Thyroid gland (tissue), 4 donors: ENCODE measurements around the gene UNC5C. TPM values are rescaled to one million over a fixed set of nuclear protein-coding genes. Genes with fewer than 3 reads are reported as not detected.

Experiments used
- DNase-seq, 2 donors: peaks; one replicate each; pipeline ENCODE4 v3.0.0-alpha.2; 2019
- H3K27ac ChIP-seq, 3 donors: fragments of 200-600 bp; sonication (generic); 1 replicate in 2 of 3; 2 replicates in 1 of 3; pipeline ENCODE4 v1.5.1; 2016 to 2019; ENCODE audit warnings: mild to moderate bottlenecking in 1 of 3, moderate library complexity in 1 of 3
- H3K27me3 ChIP-seq: fragments of 200-600 bp; sonication (generic); one replicate; pipeline ENCODE4 v1.5.1; 2019
- H3K36me3 ChIP-seq, 2 donors: fragments of 200-600 bp; sonication (generic); one replicate each; pipeline ENCODE4 v1.5.1; 2016 to 2019
- H3K4me1 ChIP-seq, 2 donors: fragments of 200-600 bp; sonication (generic); one replicate each; pipeline ENCODE4 v1.5.1; 2017 to 2019
- H3K4me3 ChIP-seq, 3 donors: fragments of 200-600 bp; sonication (generic); replicated peaks in 1 of 3; 1 replicate in 2 of 3; 2 replicates in 1 of 3; pipeline ENCODE4 v1.5.1; 2016; ENCODE audit warnings: mild to moderate bottlenecking in 1 of 3
- H3K9me3 ChIP-seq: fragments of 200-600 bp; sonication (generic); one replicate; pipeline ENCODE4 v1.5.1; 2017
- CTCF ChIP-seq, 6 experiments: fragments of 200-600 bp in 3 of 6; fragments of 450-650 bp in 3 of 6; sonication (generic) in 3 of 6; IDR thresholded peaks; one replicate each; pipeline ENCODE4 v1.5.1; 2016 to 2019; ENCODE audit warnings: antibody characterized with exemption in 6 of 6, mild to moderate bottlenecking in 2 of 6, inconsistent platforms in 1 of 6, moderate library complexity in 1 of 6
- POLR2A ChIP-seq, 2 donors: fragments of 450-650 bp; IDR thresholded peaks; one replicate each; pipeline ENCODE4 v1.6.1; 2017; ENCODE audit warnings: antibody characterized with exemption in 2 of 2, mild to moderate bottlenecking in 2 of 2, moderate library complexity in 1 of 2
- WGBS, 2 donors: methylation state at CpG; one replicate each; pipeline ENCODE4 v1.1.5; 2017; 5-methylcytosine and 5-hydroxymethylcytosine counted together
- intact Hi-C: fragments of 100-400 bp; cut with DNase I; formaldehyde crosslinking; loops from one replicate; pipeline ENCODE4 v1.15.1; 2023
- total RNA-seq, 4 donors: library from RNA; depleted of rRNA; stranded (reverse); fragments of >200 nt; gene quantifications; one replicate each; pipeline ENCODE4 v1.2.3, GENCODE V29; 2016

Gene UNC5C
- total RNA-seq, 4 donors from 2014 or later: 27.1 to 72.0 (median 59.0) TPM

DNA sequence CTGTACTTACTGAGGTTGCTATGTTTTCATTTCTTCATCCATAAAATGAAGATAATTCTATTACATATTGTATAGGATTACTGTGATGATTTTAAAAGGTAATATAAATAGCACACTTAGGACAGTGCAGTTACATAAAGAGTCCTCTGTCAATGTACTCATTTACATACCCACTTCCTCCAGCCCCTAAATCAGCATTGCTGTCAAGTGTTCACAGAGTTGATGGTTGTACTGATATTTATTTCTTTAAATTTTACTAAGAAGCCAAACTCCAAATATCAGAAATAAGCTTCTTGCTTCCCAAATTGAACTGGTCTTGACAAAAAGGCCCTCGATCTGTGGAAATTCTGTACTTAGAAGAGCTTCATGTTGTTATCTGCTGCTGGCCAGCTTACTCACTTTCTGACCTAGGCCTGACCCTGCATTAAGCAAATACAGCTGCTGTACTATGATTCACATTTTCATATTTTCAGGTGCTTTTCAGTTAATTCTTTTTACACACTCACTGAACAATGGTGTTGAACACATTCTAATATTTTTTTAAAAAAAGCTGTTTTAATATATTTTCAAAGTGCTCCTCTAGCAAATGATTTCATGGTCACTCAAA lies 259.6 kb downstream of the UNC5C start:
- H3K27me3 ChIP-seq: no peaks in the 10 kb centered on the region
- no peak for TF ChIP-seq POLR2A (IDR thresholded peaks at IDR 0.05)
- TF ChIP-seq CTCF (IDR thresholded peaks at IDR 0.05): no peak
- no peak for DNase-seq
- H3K36me3 ChIP-seq: no peaks in the 10 kb centered on the region
- no peaks in the 10 kb centered on the region for H3K4me1 ChIP-seq
- no peak overlapping the region for H3K4me3 ChIP-seq
- H3K9me3 ChIP-seq: no peaks in the 10 kb centered on the region
- WGBS, 2 donors: 65 to 74% methylated on average over 1 of the region's 1 CpG
- H3K27ac ChIP-seq: no peak overlapping the region
- intact Hi-C loops: no loop called here

- no peaks in the 10 kb centered on the region for H3K4me1 ChIP-seq
- no peak overlapping the region for H3K4me3 ChIP-seq
- H3K36me3 ChIP-seq: no peaks in the 10 kb centered on the region
- intact Hi-C loops: no loop called here
- TF ChIP-seq CTCF (IDR thresholded peaks at IDR 0.05): no peak
- TF ChIP-seq POLR2A (IDR thresholded peaks at IDR 0.05): no peak
- no peaks in the 10 kb centered on the region for H3K9me3 ChIP-seq
- no peaks in the 10 kb centered on the region for H3K27me3 ChIP-seq
- WGBS, 2 donors: 94 to 95% methylated on average over 1 of the region's 1 CpG
- H3K27ac ChIP-seq: no peak overlapping the region
- no peak for DNase-seq
Measured at GRCh38 chr4:95288552-95288951, 260.2 kb downstream of the UNC5C start.

DNA sequence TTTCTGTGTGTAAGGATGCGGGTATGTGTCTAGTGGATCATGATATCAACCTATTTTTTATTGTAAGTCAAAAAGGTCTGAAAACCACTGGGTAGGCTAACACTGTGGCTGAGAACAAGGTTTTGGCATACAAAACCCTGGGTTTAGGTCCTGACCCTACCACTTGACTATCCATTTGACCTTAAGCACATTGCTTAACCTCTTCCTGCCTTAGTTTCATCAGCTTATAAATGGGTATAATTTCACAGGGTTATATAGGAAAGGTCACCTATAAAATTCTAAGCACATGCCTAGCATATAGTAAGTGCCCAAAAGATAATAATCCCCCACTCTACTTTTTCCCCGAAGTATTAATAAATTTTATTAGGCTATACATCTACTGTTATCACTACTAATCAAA lies 263.0 kb downstream of the UNC5C start:
- H3K9me3 ChIP-seq: no peaks in the 10 kb centered on the region
- H3K36me3 ChIP-seq: no peaks in the 10 kb centered on the region
- H3K4me1 ChIP-seq: no peaks in the 10 kb centered on the region
- intact Hi-C loops: no loop called here
- H3K27me3 ChIP-seq: no peaks in the 10 kb centered on the region
- no peak overlapping the region for H3K4me3 ChIP-seq
- no peak for TF ChIP-seq CTCF (IDR thresholded peaks at IDR 0.05)
- TF ChIP-seq POLR2A (IDR thresholded peaks at IDR 0.05): no peak
- H3K27ac ChIP-seq: no peak overlapping the region
- 94 to 97% methylated on average over 2 of the region's 2 CpGs for WGBS, 2 donors
- DNase-seq: no peak

GRCh38 chr4:95284655-95285054 lies 264.1 kb downstream of the UNC5C start:
- Histone ChIP-seq H3K9me3 (no peaks in the 10 kb centered on the region), H3K4me3 (no peak overlapping the region)
- WGBS, 2 donors: 92 to 97% methylated on average over 1 of the region's 1 CpG

More at GRCh38 chr4:95284655-95285054, 264.1 kb downstream of the UNC5C start:
- no peaks in the 10 kb centered on the region for H3K27me3 ChIP-seq
- no peak for DNase-seq
- H3K27ac ChIP-seq: no peak overlapping the region
- intact Hi-C loops: no loop called here
- no peaks in the 10 kb centered on the region for H3K36me3 ChIP-seq
- H3K4me1 ChIP-seq: no peaks in the 10 kb centered on the region
- TF ChIP-seq POLR2A (IDR thresholded peaks at IDR 0.05) (no peak), CTCF (IDR thresholded peaks at IDR 0.05) (no peak)
